ENCODE measurements around the gene CSNK1G3. TPM values are rescaled to one million over a fixed set of nuclear protein-coding genes. Genes with fewer than 3 reads are reported as not detected.
"Not testable (repeated sequence)": the region's sequence is repeated elsewhere in the genome, so short reads cannot be mapped to it uniquely, and the experiment has no call there.

The CSNK1G3 gene
- total RNA-seq, 2 experiments from 2014 or later = 37.4 to 37.8 TPM

DNA sequence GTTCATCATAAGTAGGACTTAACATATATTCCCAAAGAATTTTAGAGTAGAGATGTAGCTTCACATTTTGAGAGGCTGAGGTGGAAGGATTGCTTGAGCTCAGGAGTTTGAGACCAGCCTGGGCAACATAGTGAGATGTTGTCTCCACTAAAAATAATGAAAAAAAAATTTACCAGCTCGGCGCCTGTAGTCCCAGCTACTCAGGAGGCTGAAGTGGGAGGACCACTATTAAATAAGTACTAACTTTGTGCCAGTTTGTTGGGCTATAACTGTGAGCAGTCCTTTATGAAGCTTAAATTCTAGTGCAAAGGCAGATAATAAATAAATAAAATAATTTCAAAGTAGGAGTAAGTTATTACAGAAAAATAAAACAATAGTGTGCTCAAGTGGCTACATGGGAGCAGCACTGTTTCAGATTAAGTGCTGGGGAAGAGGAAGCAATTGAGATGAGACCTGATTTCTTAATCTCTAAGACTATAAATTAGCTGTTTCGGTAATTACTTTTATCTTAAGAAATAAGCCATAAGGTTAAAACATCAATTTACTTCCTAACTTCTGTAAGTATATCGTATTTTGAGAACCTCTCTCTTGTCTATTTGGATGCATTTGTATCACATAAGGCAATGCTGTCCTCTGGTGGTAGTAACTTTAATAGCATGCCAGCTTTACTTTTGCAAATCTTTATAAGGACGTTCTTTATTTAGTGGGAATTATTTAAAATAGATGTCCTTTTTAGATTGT, 98.9 kb downstream of the CSNK1G3 start:
- intact Hi-C loops (cut with micrococcal nuclease) = loop anchor here (1.0 to 10.0 kb wide), 6 partner anchors 64 to 516 kb away; partner anchors contain the start of genes CEP120 and CSNK1G3
- Mint-ChIP-seq H3K4me1 (ENCODE audit: low read depth) (peaks cover 10% of the 10 kb centered on the region), H3K27ac (no peak overlapping the region), H3K9me3 (no peaks in the 10 kb centered on the region), H3K4me3 (no peak overlapping the region), H3K36me3 (peaks cover 13% of the 10 kb centered on the region), H3K27me3 (no peaks in the 10 kb centered on the region)
- POLR2A ChIA-PET = interaction anchor here (0.8 kb wide), 1 partner anchor 188 kb away, joined by 3 read pairs; the partner anchor contains the start of gene CEP120
- CTCF ChIA-PET = interaction anchor here (0.7 to 3.7 kb wide), 25 partner anchors 8 to 576 kb away, joined by 3 to 33 read pairs (median 4); partner anchors contain the start of gene CEP120
- no peak for DNase-seq

DNA sequence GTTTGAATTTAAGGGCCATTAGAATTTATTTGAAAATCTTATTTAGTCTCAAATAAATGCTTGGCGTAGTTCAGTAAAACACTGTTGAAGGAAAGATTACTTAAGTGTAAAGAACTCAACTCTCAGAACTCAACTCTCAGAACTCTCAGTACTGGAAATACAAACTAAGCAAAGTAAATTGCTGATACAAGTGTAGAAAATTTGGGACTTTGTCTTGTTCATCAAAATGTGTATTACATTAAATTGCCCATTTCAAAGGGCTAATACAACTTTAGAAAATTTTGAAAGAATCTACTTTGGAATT, 99.4 kb downstream of the CSNK1G3 start:
- H3K9me3 Mint-ChIP-seq = no peaks in the 10 kb centered on the region
- H3K27ac Mint-ChIP-seq = no peak overlapping the region
- no peaks in the 10 kb centered on the region for H3K27me3 Mint-ChIP-seq
- no peak overlapping the region for H3K4me3 Mint-ChIP-seq
- H3K36me3 Mint-ChIP-seq = peaks cover 13% of the 10 kb centered on the region
- H3K4me1 Mint-ChIP-seq (ENCODE audit: low read depth) = peaks cover 10% of the 10 kb centered on the region
- DNase-seq = no peak
- intact Hi-C loops (cut with micrococcal nuclease) = loop anchor here (1.0 to 10.0 kb wide), 6 partner anchors 64 to 517 kb away; partner anchors contain the start of genes CEP120 and CSNK1G3
- ChIA-PET CTCF (interaction anchor here (0.8 to 3.7 kb wide), 20 partner anchors 7 to 576 kb away, joined by 3 to 33 read pairs (median 4); partner anchors contain the start of gene CEP120), POLR2A (interaction anchor here (0.8 kb wide), 1 partner anchor 189 kb away, joined by 3 read pairs; the partner anchor contains the start of gene CEP120)

DNA sequence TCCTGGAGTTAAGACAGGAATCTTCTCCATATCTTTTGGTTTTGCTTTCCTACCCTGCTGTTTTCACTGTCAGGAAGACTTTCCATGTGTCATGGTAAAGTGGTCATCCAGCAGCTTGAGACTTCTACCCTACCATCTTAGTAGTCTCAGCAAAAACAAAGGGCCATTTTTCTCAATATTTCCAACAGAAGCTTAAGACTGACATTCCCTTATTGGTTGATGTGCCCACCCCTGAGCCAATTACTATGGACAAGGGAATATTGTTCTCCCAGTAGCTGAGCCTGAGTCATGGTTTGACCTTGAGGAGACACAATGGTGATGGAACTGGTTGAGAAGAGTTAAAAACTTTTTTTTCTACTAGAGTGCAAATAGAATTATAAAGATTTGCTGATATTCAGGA, 105.6 kb downstream of the CSNK1G3 start:
- Mint-ChIP-seq H3K27me3 (no peaks in the 10 kb centered on the region), H3K4me3 (no peak overlapping the region), H3K9me3 (no peaks in the 10 kb centered on the region), H3K4me1 (ENCODE audit: low read depth) (no peaks in the 10 kb centered on the region), H3K27ac (no peak overlapping the region), H3K36me3 (peaks cover 14% of the 10 kb centered on the region)
- intact Hi-C loops (cut with micrococcal nuclease) = loop anchor here (10.0 kb wide), 1 partner anchor 523 kb away; no protein-coding TSS in a partner anchor
- ChIA-PET POLR2A (no interaction called here), CTCF (no interaction called here)
- no peak for DNase-seq

DNA sequence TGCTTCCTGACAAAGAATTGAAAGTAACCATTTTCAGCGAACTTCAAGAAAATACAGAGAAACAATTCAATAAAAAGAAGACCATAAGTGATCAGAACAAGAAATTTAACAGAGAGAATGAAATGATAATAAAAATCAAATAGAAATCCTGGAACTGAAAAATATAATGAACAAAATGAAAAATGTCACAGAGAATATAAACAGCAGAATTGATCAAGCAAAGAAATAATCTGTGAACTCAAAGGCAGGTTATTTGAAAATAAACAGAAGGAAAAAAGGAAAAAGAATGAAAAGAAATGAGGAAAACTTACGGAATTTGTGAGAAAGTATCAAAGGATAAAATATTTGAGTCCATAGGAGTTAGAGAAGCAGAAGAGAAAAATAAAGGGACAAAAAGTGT, 114.1 kb downstream of the CSNK1G3 start:
- Mint-ChIP-seq H3K27me3 (no peaks in the 10 kb centered on the region), H3K4me3 (no peak overlapping the region), H3K4me1 (ENCODE audit: low read depth) (no peaks in the 10 kb centered on the region), H3K27ac (no peak overlapping the region), H3K9me3 (peaks cover 42% of the 10 kb centered on the region), H3K36me3 (peaks cover 10% of the 10 kb centered on the region)
- DNase-seq = no peak
- CTCF ChIA-PET = no interaction called here
- POLR2A ChIA-PET = no interaction called here
- intact Hi-C loops (cut with micrococcal nuclease) = no loop called here

DNA sequence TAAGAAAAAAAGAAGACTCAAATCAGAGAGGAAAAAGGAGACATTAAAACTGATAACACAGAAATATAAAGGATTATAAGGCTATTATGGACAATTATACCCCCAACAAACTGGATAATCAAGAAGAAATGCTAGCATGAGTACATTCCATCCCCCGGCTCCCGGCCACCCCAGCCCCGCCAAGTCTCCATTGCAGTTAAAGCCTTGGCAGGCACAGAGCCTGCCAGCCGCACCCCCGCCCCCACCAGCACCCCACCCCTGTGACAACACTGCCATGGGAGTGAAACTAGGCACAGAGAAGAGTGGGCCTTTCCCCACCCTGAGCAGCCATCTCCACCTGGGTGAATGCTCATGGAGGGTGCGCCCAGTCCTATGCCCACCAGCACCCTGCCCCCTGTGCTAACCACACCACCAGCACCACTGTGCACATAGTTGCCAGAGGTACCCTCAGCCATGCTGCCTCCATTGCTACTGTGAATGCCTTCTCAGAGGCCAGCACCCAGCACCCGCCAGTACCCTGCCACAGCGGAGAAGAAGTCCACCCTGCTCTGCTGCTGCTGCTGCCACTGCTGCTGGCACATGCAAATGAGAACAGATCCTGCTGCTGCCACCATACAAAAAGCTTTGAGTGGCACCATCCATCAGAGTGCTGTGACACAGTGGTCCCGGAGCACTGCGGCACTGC, 117.0 kb downstream of the CSNK1G3 start:
- Mint-ChIP-seq H3K4me3 (no peak overlapping the region), H3K4me1 (ENCODE audit: low read depth) (no peaks in the 10 kb centered on the region), H3K9me3 (peaks cover 45% of the 10 kb centered on the region), H3K27ac (no peak overlapping the region), H3K27me3 (peaks cover 2% of the 10 kb centered on the region), H3K36me3 (peaks cover 10% of the 10 kb centered on the region)
- CTCF ChIA-PET = no interaction called here
- DNase-seq = no peak
- POLR2A ChIA-PET = no interaction called here
- intact Hi-C loops (cut with micrococcal nuclease) = no loop called here

DNA sequence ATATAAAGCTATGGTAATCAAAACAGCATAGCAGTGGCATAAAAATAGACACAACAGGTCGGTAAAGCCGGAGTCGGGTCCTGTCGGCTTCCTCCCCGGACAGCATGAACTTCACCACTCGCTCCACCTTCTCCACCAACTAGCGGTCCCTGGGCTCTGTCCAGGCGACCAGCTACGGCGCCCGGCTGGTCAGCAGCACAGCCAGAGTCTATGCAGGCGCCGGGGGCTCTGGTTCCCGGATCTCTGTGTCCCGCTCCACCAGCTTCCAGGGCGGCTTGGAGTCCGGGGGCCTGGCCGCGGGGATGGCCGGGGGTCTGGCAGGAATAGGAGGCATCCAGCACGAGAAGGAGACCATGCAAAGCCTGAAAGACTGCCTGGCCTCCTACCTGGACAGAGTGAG, 124.0 kb downstream of the CSNK1G3 start:
- Mint-ChIP-seq H3K27me3 (peaks cover 3% of the 10 kb centered on the region), H3K4me1 (ENCODE audit: low read depth) (no peaks in the 10 kb centered on the region), H3K27ac (no peak overlapping the region), H3K4me3 (no peak overlapping the region), H3K36me3 (no peaks in the 10 kb centered on the region), H3K9me3 (peaks cover 8% of the 10 kb centered on the region)
- ChIA-PET CTCF (no interaction called here), POLR2A (no interaction called here)
- intact Hi-C loops (cut with micrococcal nuclease) = no loop called here
- DNase-seq = no peak

DNA sequence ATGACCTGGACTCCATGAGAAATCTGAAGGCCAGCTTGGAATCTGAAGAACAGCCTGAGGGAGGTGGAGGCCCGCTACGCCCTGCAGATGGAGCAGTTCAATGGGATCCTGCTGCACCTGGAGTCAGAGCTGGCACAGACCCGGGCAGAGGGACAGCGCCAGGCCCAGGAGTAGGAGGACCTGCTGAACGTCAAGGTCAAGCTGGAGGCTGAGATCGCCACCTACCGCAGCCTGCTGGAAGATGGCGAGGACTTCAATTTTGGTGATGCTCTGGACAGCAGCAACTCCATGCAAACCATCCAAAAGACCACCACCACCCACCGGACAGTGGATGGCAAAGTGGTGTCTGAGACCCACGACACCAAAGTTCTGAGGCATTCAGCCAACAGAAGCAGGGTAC, 125.1 kb downstream of the CSNK1G3 start:
- POLR2A ChIA-PET; intact Hi-C loops (cut with micrococcal nuclease); CTCF ChIA-PET; H3K4me3 Mint-ChIP-seq; H3K4me1 Mint-ChIP-seq (ENCODE audit: low read depth); DNase-seq; H3K27ac Mint-ChIP-seq; H3K36me3 Mint-ChIP-seq; H3K9me3 Mint-ChIP-seq; H3K27me3 Mint-ChIP-seq: not testable (repeated sequence)

DNA sequence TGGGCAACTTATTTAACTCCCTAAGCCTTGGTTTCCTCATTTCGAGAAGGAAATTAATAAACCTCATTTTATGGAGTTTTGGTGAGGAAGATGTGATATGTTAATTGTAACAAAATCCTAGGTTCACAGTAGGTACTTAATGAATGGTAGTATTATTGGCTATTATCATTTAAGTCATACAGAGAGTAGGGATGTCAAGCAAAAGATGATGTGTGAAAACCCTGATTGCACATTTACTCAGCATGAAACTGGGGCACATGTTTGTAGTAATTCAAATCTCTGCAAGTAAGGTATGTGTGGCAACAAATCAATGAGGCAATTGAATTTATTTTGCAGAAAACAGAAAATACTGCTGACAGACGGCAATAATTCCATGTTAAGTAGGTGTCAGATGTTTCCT, 127.3 kb downstream of the CSNK1G3 start:
- Mint-ChIP-seq H3K4me3 (no peak overlapping the region), H3K36me3 (no peaks in the 10 kb centered on the region), H3K27me3 (peaks cover 1% of the 10 kb centered on the region), H3K9me3 (peaks cover 5% of the 10 kb centered on the region), H3K27ac (no peak overlapping the region), H3K4me1 (ENCODE audit: low read depth) (no peaks in the 10 kb centered on the region)
- intact Hi-C loops (cut with micrococcal nuclease) = no loop called here
- ChIA-PET CTCF (no interaction called here), POLR2A (no interaction called here)
- DNase-seq = no peak

DNA sequence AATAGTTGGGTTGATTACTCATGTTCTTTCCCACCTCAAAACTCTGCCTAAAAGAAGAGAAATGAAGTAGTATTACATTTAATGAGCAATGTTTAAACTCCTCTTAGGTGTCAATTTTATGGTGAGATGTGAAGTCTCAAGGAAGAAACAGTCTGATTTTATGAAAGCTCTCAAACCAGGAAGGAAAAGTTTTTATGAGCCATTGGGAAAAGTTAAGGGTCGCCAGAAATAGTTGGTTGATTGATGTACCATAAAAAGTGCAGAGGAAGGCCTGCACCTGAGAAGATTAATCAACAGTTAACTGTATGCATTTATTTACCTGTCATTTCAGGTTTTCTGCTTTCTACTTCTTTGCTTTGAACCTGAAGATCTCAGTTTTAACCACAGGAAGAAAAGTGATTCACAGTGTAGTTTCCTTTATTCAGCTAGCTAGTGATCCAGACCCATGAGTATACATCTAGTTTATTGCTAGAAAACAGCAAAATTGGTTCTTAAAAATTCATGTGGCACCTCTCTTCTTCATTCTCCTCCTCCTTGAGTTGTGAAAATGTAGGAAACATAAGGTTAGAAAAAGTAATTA, 133.1 kb downstream of the CSNK1G3 start:
- ChIA-PET POLR2A (no interaction called here), CTCF (no interaction called here)
- Mint-ChIP-seq H3K27ac (no peak overlapping the region), H3K4me1 (ENCODE audit: low read depth) (no peaks in the 10 kb centered on the region), H3K27me3 (peaks cover 6% of the 10 kb centered on the region), H3K36me3 (no peaks in the 10 kb centered on the region), H3K9me3 (peaks cover 2% of the 10 kb centered on the region), H3K4me3 (no peak overlapping the region)
- intact Hi-C loops (cut with micrococcal nuclease) = no loop called here
- no peak for DNase-seq

DNA sequence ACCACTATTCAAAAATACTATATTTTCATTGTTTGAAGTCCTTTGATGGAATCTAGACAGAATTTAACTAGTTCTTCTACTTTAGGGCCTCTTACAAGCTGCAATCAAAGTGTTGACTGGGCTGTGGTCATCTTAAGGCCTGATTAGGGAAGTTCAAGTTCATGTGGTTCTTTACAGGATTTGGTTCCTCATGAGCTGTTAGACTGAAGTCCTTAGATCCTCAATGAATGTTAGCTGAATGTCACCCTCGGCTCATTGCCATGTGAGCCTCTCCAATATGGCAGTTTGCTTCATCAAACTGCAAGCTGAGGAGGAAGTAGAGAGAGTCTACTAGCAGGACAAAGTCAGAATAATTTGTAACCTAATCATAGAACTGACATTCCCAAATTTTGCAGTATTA, 135.1 kb downstream of the CSNK1G3 start:
- Mint-ChIP-seq H3K4me1 (ENCODE audit: low read depth) (no peaks in the 10 kb centered on the region), H3K36me3 (no peaks in the 10 kb centered on the region), H3K9me3 (peaks cover 2% of the 10 kb centered on the region), H3K4me3 (no peak overlapping the region), H3K27me3 (peaks cover 6% of the 10 kb centered on the region), H3K27ac (no peak overlapping the region)
- DNase-seq = no peak
- ChIA-PET POLR2A (no interaction called here), CTCF (no interaction called here)
- intact Hi-C loops (cut with micrococcal nuclease) = no loop called here

DNA sequence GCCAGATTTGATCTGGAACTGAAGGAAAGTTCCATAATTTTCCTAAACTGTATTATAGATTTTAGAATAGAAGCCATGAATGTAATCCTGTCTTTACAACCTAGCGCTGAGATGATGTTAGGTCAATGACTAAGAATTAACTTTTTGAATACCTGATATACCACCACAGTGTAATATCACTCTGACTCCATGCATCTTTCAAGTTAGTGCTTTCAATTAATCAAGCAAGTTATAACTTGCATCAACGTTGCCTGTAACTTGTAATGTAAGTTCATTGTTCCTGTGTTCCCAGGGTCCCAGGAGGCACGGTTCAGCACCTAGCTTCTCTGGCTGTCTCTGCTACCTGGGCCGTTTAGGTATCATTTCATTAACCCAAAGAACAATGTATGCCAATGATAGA, 139.3 kb downstream of the CSNK1G3 start:
- ChIA-PET CTCF (no interaction called here), POLR2A (no interaction called here)
- intact Hi-C loops (cut with micrococcal nuclease) = no loop called here
- H3K9me3 Mint-ChIP-seq = peaks cover 2% of the 10 kb centered on the region
- no peaks in the 10 kb centered on the region for H3K4me1 Mint-ChIP-seq (ENCODE audit: low read depth)
- peaks cover 9% of the 10 kb centered on the region for H3K27me3 Mint-ChIP-seq
- no peaks in the 10 kb centered on the region for H3K36me3 Mint-ChIP-seq
- DNase-seq = no peak
- H3K27ac Mint-ChIP-seq = no peak overlapping the region
- no peak overlapping the region for H3K4me3 Mint-ChIP-seq

DNA sequence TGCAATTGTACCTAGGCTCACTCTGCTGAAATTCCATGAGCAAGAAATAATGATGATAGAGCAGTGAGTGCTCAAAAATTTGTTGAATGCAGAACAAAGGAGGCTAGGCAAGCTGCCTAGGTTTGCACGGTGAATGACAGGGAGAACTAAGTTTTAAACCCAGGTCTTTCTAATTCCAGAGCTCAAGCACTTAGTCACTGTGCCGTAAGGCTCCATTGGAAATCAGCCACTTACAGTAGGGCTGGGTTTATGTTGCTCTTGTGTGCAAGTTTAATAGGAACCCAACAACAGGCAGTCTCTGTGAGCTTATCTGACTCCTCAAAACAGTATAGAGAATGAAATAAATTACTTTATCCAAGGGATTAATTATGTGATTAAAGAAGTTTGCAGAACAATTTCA, 147.0 kb downstream of the CSNK1G3 start:
- Mint-ChIP-seq H3K4me1 (ENCODE audit: low read depth) (no peaks in the 10 kb centered on the region), H3K27me3 (peaks cover 9% of the 10 kb centered on the region)

More for the DNA sequence above, 147.0 kb downstream of the CSNK1G3 start:
- intact Hi-C loops (cut with micrococcal nuclease) = no loop called here
- Mint-ChIP-seq H3K27ac (no peak overlapping the region), H3K36me3 (no peaks in the 10 kb centered on the region), H3K9me3 (no peaks in the 10 kb centered on the region), H3K4me3 (no peak overlapping the region)
- CTCF ChIA-PET = no interaction called here
- POLR2A ChIA-PET = no interaction called here
- no peak for DNase-seq

All from activated CD4-positive, alpha-beta memory T cell treated with anti-CD3 and anti-CD28 coated beads for 36 hours (primary cell).